ES-I3 (cell line): Measurements from ENCODE around the gene LARP1.
"Not testable (repeated sequence)": the region's sequence is repeated elsewhere in the genome, so short reads cannot be mapped to it uniquely, and the experiment has no call there.

Source experiments
- H3K36me3 ChIP-seq: 2 replicates; pipeline ENCODE4 v1.6.1; 2013; ENCODE audit warnings: mild to moderate bottlenecking, low read length, control low read depth, moderate library complexity; ENCODE audit not compliant: insufficient read depth
- H3K4me1 ChIP-seq: 2 replicates; pipeline ENCODE4 v1.6.1; 2013; ENCODE audit warnings: mild to moderate bottlenecking, control low read depth, low read length; ENCODE audit not compliant: insufficient read depth
- H3K9ac ChIP-seq: 2 replicates; pipeline ENCODE4 v1.6.1; 2013; ENCODE audit warnings: low read depth, mild to moderate bottlenecking, low read length, moderate library complexity
- H3K9me3 ChIP-seq: 2 replicates; pipeline ENCODE4 v1.6.1; 2013; ENCODE audit warnings: mild to moderate bottlenecking, low read length, moderate library complexity; ENCODE audit not compliant: control insufficient read depth, insufficient read depth

Gene LARP1

DNA sequence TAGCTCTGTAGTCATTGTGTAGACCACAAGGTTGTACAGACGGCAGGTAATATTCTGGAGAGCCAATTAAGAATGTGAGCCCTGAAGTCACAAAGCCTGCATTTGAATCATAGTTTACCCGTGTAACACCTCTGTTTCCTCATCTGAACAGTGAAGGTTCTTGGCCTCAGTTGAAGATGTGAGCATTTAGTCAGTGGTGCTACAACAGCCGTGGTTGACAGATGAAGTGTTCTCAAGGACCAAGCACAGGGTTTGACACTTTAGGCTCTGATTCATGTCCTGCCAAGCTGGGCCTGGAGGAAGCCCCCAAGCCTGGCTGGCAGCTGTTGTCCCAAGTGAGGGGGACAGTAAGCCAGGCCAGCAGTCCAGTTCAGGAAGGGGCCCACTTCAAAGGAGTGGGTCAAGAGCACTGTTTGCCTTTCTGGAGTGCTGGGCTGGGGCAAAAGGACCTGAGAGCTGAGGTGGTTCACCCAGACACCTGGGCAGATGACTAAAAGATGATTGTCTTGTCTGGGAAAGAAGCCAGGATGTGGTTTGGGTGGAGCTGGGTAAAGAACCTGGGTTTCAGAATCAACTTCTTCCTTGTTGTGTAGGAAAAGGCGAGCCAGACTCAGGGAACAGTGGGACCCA lies 74.5 kb downstream of the LARP1 start:
- H3K4me1 ChIP-seq = no peaks in the 10 kb centered on the region; the same call in 1 of the 2 replicates
- H3K36me3 ChIP-seq = peaks cover 16% of the 10 kb centered on the region
- H3K9ac ChIP-seq = no peak overlapping the region
- H3K9me3 ChIP-seq = no peaks in the 10 kb centered on the region

DNA sequence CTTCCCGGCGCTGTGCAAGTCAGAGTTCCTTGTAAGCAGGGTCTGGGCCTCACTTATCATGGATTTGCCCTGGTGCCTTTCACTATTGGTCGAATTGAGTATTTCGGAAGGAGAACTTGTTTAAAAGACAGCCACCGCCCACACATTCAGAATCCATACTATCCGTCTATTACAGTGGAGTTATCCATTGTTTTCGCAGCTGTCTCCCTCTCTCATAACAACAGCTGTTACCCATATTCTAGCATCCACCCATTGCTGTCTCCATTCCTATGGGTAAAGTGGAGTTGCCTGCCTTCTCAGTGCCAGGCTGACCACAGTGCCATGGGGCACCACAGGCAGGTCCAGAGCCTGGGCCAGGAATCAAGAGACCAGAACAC lies 75.0 kb downstream of the LARP1 start:
- H3K36me3 ChIP-seq = peaks cover 16% of the 10 kb centered on the region
- H3K9me3 ChIP-seq = no peaks in the 10 kb centered on the region
- H3K4me1 ChIP-seq = no peaks in the 10 kb centered on the region; the same call in 1 of the 2 replicates
- H3K9ac ChIP-seq = no peak overlapping the region

DNA sequence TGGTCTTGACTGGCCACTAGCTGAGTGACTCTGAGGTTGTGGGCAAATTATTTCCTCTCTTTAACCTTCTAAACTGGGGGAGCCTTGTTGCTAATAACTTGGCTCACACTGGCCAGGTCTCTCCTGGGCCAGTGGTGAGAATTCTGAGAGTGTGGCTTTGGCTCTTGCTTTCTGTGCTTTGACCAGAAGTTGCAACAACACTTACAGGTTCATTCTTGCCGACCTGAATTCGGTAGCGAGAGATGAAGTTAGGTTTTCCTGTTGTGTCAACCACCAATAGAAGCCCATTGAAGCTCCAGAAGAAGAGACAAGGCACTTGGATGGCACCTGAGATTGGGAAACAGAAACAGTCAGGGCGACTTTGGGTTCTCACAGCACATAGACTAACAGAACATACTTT lies 75.4 kb downstream of the LARP1 start:
- H3K4me1 ChIP-seq = no peaks in the 10 kb centered on the region; the same call in 1 of the 2 replicates
- H3K9ac ChIP-seq = no peak overlapping the region
- peaks cover 16% of the 10 kb centered on the region for H3K36me3 ChIP-seq

DNA sequence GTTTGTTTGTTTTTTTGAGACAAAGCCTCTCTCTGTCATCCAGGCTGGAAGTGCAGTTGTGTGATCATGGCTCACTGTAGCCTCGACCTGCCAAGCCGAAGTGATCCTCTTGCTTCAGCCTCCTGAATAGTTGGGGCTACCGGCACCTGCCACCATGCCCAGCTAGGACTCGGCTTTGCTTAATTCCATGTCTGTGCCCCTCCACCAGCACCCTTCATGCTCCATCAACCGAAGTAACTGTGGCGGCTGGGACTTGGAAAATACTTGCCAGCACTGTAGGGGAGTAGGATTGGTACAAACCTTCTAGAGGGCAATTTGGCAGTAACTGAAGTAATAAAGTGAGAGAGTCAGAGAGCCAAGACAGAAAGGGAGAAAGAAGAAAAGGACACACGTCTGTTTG lies 76.3 kb downstream of the LARP1 start:
- Histone ChIP-seq H3K9me3 (no peaks in the 10 kb centered on the region), H3K9ac (no peak overlapping the region), H3K4me1 (no peaks in the 10 kb centered on the region; the same call in 1 of the 2 replicates), H3K36me3 (peaks cover 16% of the 10 kb centered on the region; the same call in 1 of the 2 replicates)

More for the DNA sequence above, 75.4 kb downstream of the LARP1 start:
- H3K9me3 ChIP-seq = no peaks in the 10 kb centered on the region

DNA sequence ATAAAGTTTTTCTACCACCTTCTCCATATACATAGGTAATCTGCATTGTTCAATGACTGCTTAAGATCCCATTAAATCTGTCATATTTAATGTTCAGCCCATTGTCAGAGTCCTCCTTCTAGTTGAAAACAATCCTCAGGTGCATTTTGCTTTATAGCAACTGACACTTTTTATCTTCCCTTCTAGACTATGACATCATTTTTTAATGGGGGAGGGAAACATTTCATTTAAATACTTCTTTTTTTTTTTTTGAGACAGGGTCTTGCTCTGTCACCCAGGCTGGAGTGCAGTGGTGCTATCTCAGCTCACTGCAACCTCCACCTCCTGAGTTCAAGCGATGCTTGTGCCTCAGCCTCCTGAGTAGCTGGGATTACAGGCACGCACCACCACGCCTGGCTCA lies 77.6 kb downstream of the LARP1 start:
- H3K9me3 ChIP-seq, H3K4me1 ChIP-seq, H3K9ac ChIP-seq: not testable (repeated sequence)
- peaks cover 16% of the 10 kb centered on the region; the same call in 1 of the 2 replicates for H3K36me3 ChIP-seq

DNA sequence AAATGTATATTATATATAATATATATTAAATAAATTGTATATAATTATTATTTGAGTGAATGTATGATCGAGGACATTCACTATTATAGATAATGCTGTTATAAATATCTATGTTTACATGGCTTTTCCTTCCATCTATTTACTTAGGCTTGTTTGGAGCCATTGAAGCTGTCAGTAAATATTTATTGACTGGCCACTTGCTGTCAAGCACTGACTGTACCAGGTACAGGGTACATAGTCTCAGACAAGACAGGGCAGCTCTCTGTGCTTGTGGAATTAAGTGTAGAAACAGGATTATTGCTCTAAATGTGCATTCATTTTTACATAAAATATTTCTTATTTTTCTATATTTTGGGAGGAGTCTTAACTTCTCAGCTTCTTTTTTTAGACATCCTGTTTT lies 78.9 kb downstream of the LARP1 start:
- Histone ChIP-seq H3K9ac (no peak overlapping the region), H3K9me3 (no peaks in the 10 kb centered on the region), H3K36me3 (peaks cover 11% of the 10 kb centered on the region; the same call in 1 of the 2 replicates), H3K4me1 (no peaks in the 10 kb centered on the region; the same call in 1 of the 2 replicates)

DNA sequence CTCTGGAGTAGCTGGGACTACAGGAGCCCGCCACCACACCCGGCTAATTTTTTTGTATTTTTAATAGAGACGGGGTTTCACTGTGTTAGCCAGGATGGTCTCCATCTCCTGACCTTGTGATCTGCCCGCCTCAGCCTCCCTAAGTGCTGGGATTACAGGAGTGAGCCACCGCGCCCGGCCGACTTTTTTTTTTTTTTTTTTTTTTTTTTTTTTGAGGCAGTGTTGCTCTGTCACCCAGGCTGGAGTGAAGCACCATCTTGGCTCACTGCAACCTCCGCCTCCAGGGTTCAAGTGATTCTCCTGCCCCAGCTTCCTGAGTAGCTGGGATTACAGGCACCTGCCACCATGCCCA lies 80.5 kb downstream of the LARP1 start:
- H3K4me1 ChIP-seq, H3K9me3 ChIP-seq, H3K9ac ChIP-seq, H3K36me3 ChIP-seq: not testable (repeated sequence)

DNA sequence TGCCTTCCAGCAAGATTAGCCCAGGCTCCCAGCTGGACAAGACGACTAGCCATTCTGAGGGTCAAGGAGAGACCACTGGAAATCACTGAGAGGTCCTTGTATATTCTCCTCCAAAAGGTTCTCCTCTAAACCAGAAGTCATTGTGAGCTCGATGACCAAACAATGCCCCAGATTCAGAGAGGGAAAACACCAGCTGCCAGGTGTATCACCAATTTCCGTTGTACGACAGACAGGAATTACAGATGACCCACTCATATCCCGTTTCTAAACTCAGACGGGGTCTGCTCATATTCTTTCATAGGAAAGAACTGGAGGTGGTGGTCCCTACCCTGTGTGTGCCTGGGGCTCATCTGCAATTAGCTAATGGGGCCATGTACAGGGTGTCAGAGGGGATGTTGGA lies 81.0 kb downstream of the LARP1 start:
- Histone ChIP-seq H3K9me3 (no peaks in the 10 kb centered on the region), H3K4me1 (no peaks in the 10 kb centered on the region; the same call in 1 of the 2 replicates), H3K36me3 (peaks cover 4% of the 10 kb centered on the region; the same call in 1 of the 2 replicates), H3K9ac (no peak overlapping the region)

DNA sequence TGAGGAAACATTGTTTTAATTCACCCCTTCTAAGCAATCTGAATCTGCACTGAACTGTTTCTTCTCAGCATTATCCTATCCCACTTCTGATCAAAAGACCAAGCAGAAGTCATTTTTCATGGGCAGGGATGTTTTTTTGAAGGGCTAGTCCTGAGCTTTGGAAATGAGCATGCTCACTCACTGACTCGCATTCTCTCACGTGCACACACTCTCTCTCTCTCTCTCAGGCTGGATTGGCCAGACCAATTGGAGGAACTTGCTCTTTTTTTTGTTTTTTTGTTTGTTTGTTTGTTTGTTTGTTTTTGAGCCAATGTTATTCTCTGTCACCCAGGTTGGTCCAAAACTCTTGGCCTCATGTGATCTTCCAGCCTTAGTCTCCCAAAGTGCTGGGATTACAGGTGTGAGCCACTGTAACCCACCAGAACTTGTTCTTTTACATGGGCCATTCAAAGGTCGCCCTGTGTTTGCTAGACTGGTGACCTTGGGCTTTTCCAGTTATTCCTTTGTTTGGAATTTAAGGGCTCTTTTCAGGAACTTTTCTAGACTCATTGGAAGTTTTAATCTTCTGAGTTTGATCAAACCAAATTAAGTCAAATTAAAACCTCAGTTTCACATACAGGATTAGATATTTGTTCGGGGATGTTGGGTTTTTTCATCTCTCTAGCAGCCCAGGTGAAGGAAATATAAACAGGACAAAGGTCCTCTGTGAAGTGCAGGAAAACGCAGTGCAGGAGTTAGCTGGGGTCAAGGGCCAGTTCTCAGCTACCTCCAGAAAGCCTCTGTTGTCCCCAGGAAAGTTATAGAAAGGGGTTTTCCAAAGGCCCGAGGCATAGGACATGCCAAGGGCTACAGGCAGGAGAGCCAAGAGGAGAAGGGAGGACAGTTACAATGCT lies 82.1 kb downstream of the LARP1 start:
- no peaks in the 10 kb centered on the region for H3K36me3 ChIP-seq
- H3K4me1 ChIP-seq = no peaks in the 10 kb centered on the region; the same call in 1 of the 2 replicates
- H3K9me3 ChIP-seq = no peaks in the 10 kb centered on the region
- no peak overlapping the region for H3K9ac ChIP-seq

DNA sequence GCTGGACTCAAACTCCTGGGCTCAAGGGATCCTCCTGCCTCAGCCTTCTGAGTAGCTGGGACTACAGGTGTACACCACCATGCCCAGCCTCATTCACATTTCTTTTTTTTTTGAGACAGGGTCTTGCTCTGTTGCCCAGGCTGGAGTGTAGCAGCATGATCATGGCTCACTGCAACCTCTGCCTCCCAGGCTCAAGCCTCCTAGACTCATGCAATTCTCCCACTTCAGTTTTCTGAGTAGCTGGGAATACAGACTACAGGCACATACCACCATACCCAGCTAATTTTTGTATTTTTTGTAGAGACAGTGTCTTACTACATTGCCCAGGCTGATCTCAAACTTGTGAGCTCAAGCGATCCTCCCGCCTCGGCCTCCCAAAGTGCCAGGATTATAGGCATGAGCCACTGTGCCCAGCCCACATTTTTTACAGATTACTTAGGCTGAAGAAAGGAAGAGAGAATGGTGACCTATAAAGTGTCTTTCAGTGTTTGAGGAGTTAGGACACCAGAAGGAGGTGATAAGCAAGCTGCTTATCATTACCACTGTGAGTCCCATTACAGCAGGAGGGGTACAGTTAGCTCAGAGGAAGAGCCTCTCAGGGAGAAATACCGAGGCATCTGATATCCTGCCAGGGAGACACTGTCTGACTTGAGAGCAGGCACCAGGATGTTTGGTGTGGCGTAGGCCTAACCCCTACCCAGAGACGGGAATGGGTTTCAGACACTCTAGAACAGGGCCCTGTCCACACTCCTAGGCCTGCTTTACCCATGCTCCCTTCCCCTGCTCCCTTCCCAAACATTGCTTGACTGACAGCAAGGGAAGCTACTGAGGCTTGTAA lies 85.5 kb downstream of the LARP1 start:
- no peaks in the 10 kb centered on the region for H3K4me1 ChIP-seq

DNA sequence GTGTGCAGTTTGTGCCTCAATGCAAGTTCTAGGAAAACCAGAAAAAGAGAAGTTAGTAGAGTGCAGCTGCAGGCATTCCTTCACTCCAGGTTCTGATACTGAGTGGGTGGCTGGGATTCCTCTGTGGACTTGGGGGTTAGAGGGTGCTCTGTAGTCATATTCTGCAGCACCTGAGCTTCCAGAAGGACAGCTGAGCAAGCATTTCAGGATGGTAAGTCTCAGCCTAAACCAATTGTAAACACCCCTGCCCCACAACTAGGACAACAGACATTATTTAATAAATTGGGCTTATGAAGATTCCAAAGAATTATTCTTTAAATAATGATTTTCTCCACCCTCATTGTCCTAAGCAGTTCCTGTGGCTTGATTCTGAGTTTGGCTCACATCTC lies 86.1 kb downstream of the LARP1 start:
- Histone ChIP-seq H3K9me3 (no peaks in the 10 kb centered on the region), H3K4me1 (no peaks in the 10 kb centered on the region), H3K9ac (no peak overlapping the region), H3K36me3 (no peaks in the 10 kb centered on the region; the same call in 1 of the 2 replicates)

More for the DNA sequence above, 85.5 kb downstream of the LARP1 start:
- H3K9ac ChIP-seq = no peak overlapping the region
- H3K9me3 ChIP-seq = no peaks in the 10 kb centered on the region
- no peaks in the 10 kb centered on the region; the same call in 1 of the 2 replicates for H3K36me3 ChIP-seq

DNA sequence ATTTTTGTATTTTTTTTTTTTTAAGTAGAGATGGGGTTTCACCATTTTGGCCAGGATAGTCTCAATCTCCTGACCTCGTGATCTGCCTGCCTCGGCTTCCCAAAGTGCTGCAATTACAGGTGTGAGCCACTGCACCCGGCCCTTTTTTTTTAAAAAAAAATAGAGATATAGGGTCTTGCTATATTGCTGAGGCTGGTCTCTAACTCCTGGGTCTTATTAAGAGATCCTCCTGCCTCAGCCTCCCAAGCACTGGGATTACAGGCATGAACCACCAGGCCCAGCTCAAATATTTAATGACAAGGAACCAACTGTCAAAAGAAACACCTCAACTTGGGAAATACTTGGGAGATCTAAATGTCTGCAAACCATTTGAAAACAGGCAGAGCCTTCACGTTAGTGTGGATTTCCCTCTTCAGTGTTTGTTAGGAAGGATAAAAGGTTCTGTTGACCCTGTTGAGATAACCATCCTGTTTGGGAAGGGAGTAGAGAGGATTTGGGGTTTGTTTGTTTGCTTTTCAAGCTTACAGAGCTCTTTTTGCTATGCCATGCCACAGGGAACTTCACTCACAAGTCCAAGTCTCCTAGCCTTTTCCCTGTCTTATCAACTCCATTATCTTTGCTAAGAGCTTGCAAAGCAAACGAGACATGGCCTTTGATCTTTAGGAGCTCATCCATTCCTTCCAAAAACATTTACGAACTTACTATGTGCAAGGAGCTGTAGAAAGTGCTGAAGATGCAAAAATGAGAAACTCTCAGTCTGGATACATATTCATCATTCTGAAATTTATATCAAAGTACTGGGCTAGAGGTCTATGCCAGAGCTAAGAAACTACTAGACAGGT lies 87.7 kb downstream of the LARP1 start:
- Histone ChIP-seq H3K4me1 (no peaks in the 10 kb centered on the region), H3K36me3 (no peaks in the 10 kb centered on the region; the same call in 1 of the 2 replicates), H3K9me3 (no peaks in the 10 kb centered on the region)

DNA sequence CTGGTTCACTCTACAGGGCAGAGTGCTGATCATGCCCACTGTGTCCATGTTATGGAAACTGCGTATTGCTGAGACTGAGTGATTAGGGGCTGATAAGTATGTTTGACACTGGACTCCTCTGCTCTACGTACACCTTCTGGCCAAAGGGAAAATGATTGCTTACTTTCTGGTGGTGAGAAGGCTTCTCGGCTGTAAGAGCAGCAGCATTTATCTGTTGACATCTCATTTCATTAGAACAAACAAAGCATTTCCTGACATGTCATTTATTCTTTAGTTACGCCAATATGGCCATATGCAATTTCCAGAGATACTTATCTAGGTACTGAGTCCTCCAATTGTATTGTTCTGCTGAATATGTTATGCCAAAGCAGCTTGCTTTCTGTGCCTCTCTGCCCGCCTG lies 89.6 kb downstream of the LARP1 start:
- Histone ChIP-seq H3K9ac (no peak overlapping the region), H3K9me3 (no peaks in the 10 kb centered on the region), H3K4me1 (no peaks in the 10 kb centered on the region), H3K36me3 (no peaks in the 10 kb centered on the region; the same call in 1 of the 2 replicates)

More for the DNA sequence above, 87.7 kb downstream of the LARP1 start:
- H3K9ac ChIP-seq = no peak overlapping the region
